Uterus (tissue), 2 donors: ENCODE data around the gene PGAM2.

ENCODE experiments used
- CTCF ChIP-seq, 4 experiments: fragments of 200-600 bp in 2 of 4; fragments of 450-650 bp in 2 of 4; sonication (generic) in 2 of 4; IDR thresholded peaks; one replicate each; pipeline ENCODE4 v1.5.1; 2016 to 2019; ENCODE audit warnings: antibody characterized with exemption in 4 of 4, mild to moderate bottlenecking in 2 of 4, moderate library complexity in 1 of 4
- POLR2A ChIP-seq, 2 donors: fragments of 450-650 bp; IDR thresholded peaks; one replicate each; pipeline ENCODE4 v1.6.1; 2016; ENCODE audit warnings: antibody characterized with exemption in 2 of 2, mild to moderate bottlenecking in 1 of 2, moderate library complexity in 1 of 2

GRCh38 chr7:44103923-44104859 lies 38.8 kb upstream of the PGAM2 start, which contains the start of gene AEBP1:
- TF ChIP-seq CTCF (IDR thresholded peaks at IDR 0.05): no peak
- TF ChIP-seq POLR2A (IDR thresholded peaks at IDR 0.05): peak in 1 of 2 donors; percentile 39
